ENCODE data around the gene CYP26A1. TPM values are rescaled to one million over a fixed set of nuclear protein-coding genes. Genes with fewer than 3 reads are reported as not detected.

Gene CYP26A1
- total RNA-seq, 4 donors from 2014 or later: 1.7 TPM; not detected in 3

GRCh38 chr10:93070378-93071176, 3.1 kb upstream of the CYP26A1 start:
- DNase-seq (ENCODE audit: low spot score): no peak

DNA sequence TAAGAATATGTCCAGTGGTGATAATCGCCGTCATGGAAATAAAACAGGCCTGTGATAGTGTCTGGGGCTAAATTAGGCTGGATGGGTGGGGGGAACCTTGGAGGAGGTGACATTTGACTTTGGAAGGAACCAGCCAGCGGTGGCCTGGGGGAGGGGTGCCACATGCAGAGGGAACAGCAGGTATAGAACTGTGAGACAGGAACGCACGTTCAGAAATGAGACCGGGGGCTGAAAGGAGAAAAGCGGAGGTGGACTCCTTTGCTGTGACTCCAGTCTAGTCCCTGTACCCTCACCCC, 2.6 kb upstream of the CYP26A1 start:
- ATAC-seq (ENCODE audit: low FRiP score): no peak
- TF ChIP-seq, protein P1, sequence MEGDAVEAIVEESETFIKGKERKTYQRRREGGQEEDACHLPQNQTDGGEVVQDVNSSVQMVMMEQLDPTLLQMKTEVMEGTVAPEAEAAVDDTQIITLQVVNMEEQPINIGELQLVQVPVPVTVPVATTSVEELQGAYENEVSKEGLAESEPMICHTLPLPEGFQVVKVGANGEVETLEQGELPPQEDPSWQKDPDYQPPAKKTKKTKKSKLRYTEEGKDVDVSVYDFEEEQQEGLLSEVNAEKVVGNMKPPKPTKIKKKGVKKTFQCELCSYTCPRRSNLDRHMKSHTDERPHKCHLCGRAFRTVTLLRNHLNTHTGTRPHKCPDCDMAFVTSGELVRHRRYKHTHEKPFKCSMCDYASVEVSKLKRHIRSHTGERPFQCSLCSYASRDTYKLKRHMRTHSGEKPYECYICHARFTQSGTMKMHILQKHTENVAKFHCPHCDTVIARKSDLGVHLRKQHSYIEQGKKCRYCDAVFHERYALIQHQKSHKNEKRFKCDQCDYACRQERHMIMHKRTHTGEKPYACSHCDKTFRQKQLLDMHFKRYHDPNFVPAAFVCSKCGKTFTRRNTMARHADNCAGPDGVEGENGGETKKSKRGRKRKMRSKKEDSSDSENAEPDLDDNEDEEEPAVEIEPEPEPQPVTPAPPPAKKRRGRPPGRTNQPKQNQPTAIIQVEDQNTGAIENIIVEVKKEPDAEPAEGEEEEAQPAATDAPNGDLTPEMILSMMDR (IDR thresholded peaks at IDR 0.05): no peak
- no peak for DNase-seq (ENCODE audit: low spot score)

More at GRCh38 chr10:93070378-93071176, 3.1 kb upstream of the CYP26A1 start:
- TF ChIP-seq, protein P1 (IDR thresholded peaks at IDR 0.05): no peak
- ATAC-seq (ENCODE audit: low FRiP score): no peak

GRCh38 chr10:93071674-93072224, 1.9 kb upstream of the CYP26A1 start:
- DNase-seq (ENCODE audit: low spot score) (no peak), ATAC-seq (ENCODE audit: low FRiP score) (no peak)
- TF ChIP-seq, protein P1 (IDR thresholded peaks at IDR 0.05): no peak

DNA sequence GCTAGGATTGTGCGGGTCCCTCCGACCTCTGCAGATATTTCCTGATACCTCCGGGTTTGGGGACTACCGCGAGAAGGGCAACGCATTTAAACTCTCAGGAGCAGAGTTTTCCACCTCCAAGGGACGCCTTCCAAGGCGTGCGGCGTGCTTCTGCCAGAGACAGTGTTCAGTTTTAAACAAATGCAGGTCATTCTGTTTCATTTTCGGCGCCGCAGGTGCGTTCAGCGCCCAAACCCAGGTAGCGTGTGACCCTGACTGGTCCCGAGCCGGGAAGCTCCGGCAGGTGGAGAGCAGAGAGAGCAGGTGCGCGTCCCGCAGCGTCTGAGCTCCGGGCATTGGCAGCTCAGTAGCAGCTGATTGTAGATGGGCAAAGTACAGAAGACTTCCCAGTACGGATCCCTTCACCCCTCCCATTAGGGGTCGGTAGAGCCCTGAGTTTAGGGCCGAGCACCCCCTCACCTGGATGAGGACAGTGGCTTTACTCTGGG, 1.4 kb upstream of the CYP26A1 start:
- no peak for DNase-seq (ENCODE audit: low spot score)
- no peak for ATAC-seq (ENCODE audit: low FRiP score)
- TF ChIP-seq, protein P1 (IDR thresholded peaks at IDR 0.05): no peak

DNA sequence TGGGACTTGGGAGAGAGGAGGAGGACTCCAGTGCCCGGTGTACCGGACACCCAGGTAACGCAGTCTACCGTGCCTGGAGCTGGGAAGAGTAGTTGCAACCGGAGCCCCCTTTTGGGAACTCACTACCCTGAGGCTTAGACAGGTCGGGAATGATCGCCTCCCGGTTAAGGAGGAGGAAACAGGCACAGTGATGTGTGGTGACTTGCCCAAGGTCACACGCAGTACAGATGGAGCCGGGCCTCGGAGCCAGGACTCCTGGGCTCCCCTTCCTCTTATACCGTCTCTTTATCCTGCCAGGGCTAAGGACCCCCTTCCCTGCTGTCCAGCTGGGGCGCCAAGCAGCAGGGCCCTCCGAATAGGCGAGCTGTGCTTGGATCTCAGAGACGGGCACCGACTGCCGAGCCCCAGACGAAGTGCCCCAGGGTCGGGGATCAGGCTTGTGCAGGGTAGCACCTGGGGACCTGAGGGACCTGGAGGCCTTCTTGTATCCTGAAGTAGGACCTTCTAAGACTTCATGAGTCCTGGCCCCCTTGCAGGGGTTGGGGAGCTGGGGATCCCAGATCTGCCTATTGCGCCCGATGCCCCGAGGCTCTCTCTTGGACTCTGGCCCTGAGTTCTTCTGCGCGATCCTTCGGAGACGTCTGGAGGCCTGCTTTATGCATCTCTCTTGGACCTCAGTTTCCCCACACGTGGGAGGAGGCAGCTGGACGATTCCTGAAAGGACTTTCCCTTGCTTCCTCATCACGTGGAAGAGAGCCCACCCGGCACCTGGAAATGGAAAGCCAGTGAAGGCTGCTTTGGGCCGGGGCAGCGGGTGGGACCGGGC, 767 bp upstream of the CYP26A1 start:
- no peak for DNase-seq (ENCODE audit: low spot score)
- ATAC-seq (ENCODE audit: low FRiP score): no peak
- TF ChIP-seq, protein P1 (IDR thresholded peaks at IDR 0.05): no peak

DNA sequence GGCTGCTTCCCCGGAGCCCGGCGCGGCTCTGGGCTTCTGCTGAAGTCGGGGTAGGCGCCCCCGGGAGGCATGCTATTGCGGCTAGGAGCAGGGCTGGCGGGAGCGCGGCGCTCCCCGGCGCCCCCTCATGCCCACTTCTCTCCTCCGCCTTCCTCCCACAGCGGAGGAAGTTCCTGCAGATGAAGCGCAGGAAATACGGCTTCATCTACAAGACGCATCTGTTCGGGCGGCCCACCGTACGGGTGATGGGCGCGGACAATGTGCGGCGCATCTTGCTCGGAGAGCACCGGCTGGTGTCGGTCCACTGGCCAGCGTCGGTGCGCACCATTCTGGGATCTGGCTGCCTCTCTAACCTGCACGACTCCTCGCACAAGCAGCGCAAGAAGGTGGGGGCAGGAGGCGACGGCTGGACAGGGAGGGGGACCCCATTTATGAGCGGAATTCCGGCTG, 479 bp downstream of the CYP26A1 start:
- ATAC-seq (ENCODE audit: low FRiP score) (no peak), DNase-seq (ENCODE audit: low spot score) (no peak)
- TF ChIP-seq, protein P1 (IDR thresholded peaks at IDR 0.05): no peak

Data from omental fat pad (tissue), 4 donors.